GM12892 (cell line): ENCODE data around the gene NF1.

Experiments used
- POLR2A ChIP-seq: IDR thresholded peaks from 2 replicates; pipeline ENCODE4 v1.6.1; 2011; ENCODE audit warnings: low read depth, low read length, control low read depth
- POLR2AphosphoS5 ChIP-seq: IDR thresholded peaks from 2 replicates; pipeline ENCODE4 v1.6.1; 2011; ENCODE audit warnings: low read depth, low read length, control low read depth

GRCh38 chr17:31400481-31400950 lies 305.7 kb downstream of the NF1 start:
- no peak for TF ChIP-seq POLR2A
- TF ChIP-seq POLR2AphosphoS5, result no peak
